Trophoblast cell (in vitro differentiated cells and primary cell): ENCODE results near the gene STARD4.

Experiments used
- DNase-seq, 2 donors: peaks; one replicate each; pipeline ENCODE4 v3.0.0-alpha.2; 2016
- H2AFZ ChIP-seq: 2 replicates; pipeline ENCODE4 v1.6.1; 2013; ENCODE audit warnings: low read length, moderate library complexity, mild to moderate bottlenecking; ENCODE audit not compliant: insufficient read depth, poor library complexity
- H2AK5ac ChIP-seq: 2 replicates; pipeline ENCODE4 v1.6.1; 2013; ENCODE audit warnings: mild to moderate bottlenecking, low read length
- H2BK120ac ChIP-seq: 2 replicates; pipeline ENCODE4 v1.6.1; 2013; ENCODE audit warnings: low read length, mild to moderate bottlenecking, moderate library complexity; ENCODE audit not compliant: insufficient read depth, poor library complexity
- H2BK12ac ChIP-seq: 2 replicates; pipeline ENCODE4 v1.6.1; 2013; ENCODE audit warnings: mild to moderate bottlenecking, low read length, moderate library complexity
- H2BK5ac ChIP-seq: 2 replicates; pipeline ENCODE4 v1.6.1; 2013; ENCODE audit warnings: low read length, low read depth, moderate library complexity, mild to moderate bottlenecking; ENCODE audit not compliant: poor library complexity
- H3K14ac ChIP-seq: 2 replicates; pipeline ENCODE4 v1.6.1; 2013; ENCODE audit warnings: mild to moderate bottlenecking, low read length
- H3K18ac ChIP-seq: 2 replicates; pipeline ENCODE4 v1.6.1; 2013; ENCODE audit warnings: mild to moderate bottlenecking, low read length
- H3K23ac ChIP-seq: 2 replicates; pipeline ENCODE4 v1.6.1; 2013; ENCODE audit warnings: low read length
- H3K27ac ChIP-seq: 2 replicates; pipeline ENCODE4 v1.5.1; 2013; ENCODE audit warnings: low read depth, mild to moderate bottlenecking, inconsistent platforms, low read length, moderate library complexity
- H3K27me3 ChIP-seq: 2 replicates; pipeline ENCODE4 v1.6.1; 2013; ENCODE audit warnings: inconsistent platforms, mild to moderate bottlenecking, low read length, moderate library complexity; ENCODE audit not compliant: insufficient read depth
- H3K36me3 ChIP-seq, 2 experiments: 1 replicate in 1 of 2; 2 replicates in 1 of 2; pipeline ENCODE4 v1.6.1; 2013; ENCODE audit warnings: low read length in 2 of 2, mild to moderate bottlenecking in 2 of 2, moderate library complexity in 1 of 2; ENCODE audit not compliant: insufficient read depth in 2 of 2, control insufficient read depth in 1 of 2
- H3K4ac ChIP-seq: 2 replicates; pipeline ENCODE4 v1.6.1; 2013; ENCODE audit warnings: low read depth, mild to moderate bottlenecking, low read length, moderate library complexity
- H3K4me1 ChIP-seq, 2 experiments: 1 replicate in 1 of 2; 2 replicates in 1 of 2; pipeline ENCODE4 v1.6.1; 2013; ENCODE audit warnings: low read length in 2 of 2, mild to moderate bottlenecking in 2 of 2, moderate library complexity in 1 of 2; ENCODE audit not compliant: insufficient read depth in 2 of 2, control insufficient read depth in 1 of 2
- H3K4me2 ChIP-seq: 2 replicates; pipeline ENCODE4 v1.6.1; 2013; ENCODE audit warnings: inconsistent platforms, mild to moderate bottlenecking, low read length, moderate library complexity
- H3K4me3 ChIP-seq: 2 replicates; pipeline ENCODE4 v1.5.1; 2013; ENCODE audit warnings: mild to moderate bottlenecking, low read depth, low read length, inconsistent platforms
- H3K79me1 ChIP-seq: one replicate; pipeline ENCODE4 v1.6.1; 2013; ENCODE audit warnings: low read length
- H3K79me2 ChIP-seq: 2 replicates; pipeline ENCODE4 v1.6.1; 2013; ENCODE audit warnings: low read length, mild to moderate bottlenecking; ENCODE audit not compliant: control insufficient read depth, insufficient read depth, poor library complexity
- H3K9ac ChIP-seq: 2 replicates; pipeline ENCODE4 v1.6.1; 2013; ENCODE audit warnings: mild to moderate bottlenecking, low read length
- H3K9me3 ChIP-seq: 2 replicates; pipeline ENCODE4 v1.6.1; 2013; ENCODE audit warnings: low read depth, mild to moderate bottlenecking, control low read depth, inconsistent platforms, low read length; ENCODE audit not compliant: insufficient read depth
- H4K12ac ChIP-seq: 2 replicates; pipeline ENCODE4 v1.6.1; 2013; ENCODE audit warnings: low read depth, mild to moderate bottlenecking, low read length, moderate library complexity
- H4K8ac ChIP-seq: 2 replicates; pipeline ENCODE4 v1.6.1; 2013; ENCODE audit warnings: low read depth, mild to moderate bottlenecking, low read length, moderate library complexity
- H4K91ac ChIP-seq: one replicate; pipeline ENCODE4 v1.6.1; 2013; ENCODE audit warnings: low read depth, mild to moderate bottlenecking, low read length, moderate library complexity
- WGBS: extraction: QIAGEN DNeasy Blood & Tissue Kit; methylation state at CpG from one replicate; pipeline ENCODE4 v1.1.7; 2013; ENCODE audit warnings: missing lambda C conversion rate; ENCODE audit not compliant: insufficient read length, insufficient coverage; ENCODE audit errors: extremely low coverage; 5-methylcytosine and 5-hydroxymethylcytosine counted together

Gene STARD4

DNA sequence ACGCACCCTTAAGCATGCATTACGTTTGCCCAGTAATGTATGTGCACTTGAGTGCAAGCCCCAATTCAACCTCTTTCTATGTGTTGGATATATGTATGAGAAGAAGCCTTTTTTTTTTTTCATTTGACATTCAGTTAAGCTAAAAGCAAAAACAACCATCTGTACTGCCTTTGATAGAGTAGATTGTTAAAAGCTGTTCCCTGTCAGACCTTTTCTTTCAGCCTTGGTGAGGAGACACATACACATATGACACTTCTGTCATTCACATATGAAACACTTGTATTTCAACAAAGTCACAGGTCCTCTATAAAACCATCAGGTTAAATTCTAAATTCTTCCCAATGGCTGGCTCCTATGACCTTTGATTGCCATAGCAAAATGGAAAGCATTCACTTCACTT, 40.2 kb upstream of the STARD4 start:
- Histone ChIP-seq H2BK5ac (no peak overlapping the region), H2BK120ac (no peak overlapping the region), H3K4ac (no peak overlapping the region), H3K4me2 (no peak overlapping the region), H3K23ac (no peak overlapping the region), H3K4me1 (peaks cover 2 to 4% of the 10 kb centered on the region in 2 experiments), H4K8ac (no peak overlapping the region), H3K18ac (no peak overlapping the region), H2AFZ (no peak overlapping the region), H3K9ac (no peak overlapping the region), H3K27me3 (no peaks in the 10 kb centered on the region), H3K9me3 (no peaks in the 10 kb centered on the region), H2BK12ac (no peak overlapping the region), H2AK5ac (no peak overlapping the region), H3K79me1 (no peaks in the 10 kb centered on the region), H3K79me2 (no peaks in the 10 kb centered on the region), H3K14ac (no peak overlapping the region), H4K91ac (no peak overlapping the region), H4K12ac (no peak overlapping the region), H3K27ac (no peak overlapping the region), H3K4me3 (no peak overlapping the region), H3K36me3 (no peaks in the 10 kb centered on the region)
- no peak for DNase-seq
- WGBS, result no CpG with 5 or more reads among the region's 2 CpGs

DNA sequence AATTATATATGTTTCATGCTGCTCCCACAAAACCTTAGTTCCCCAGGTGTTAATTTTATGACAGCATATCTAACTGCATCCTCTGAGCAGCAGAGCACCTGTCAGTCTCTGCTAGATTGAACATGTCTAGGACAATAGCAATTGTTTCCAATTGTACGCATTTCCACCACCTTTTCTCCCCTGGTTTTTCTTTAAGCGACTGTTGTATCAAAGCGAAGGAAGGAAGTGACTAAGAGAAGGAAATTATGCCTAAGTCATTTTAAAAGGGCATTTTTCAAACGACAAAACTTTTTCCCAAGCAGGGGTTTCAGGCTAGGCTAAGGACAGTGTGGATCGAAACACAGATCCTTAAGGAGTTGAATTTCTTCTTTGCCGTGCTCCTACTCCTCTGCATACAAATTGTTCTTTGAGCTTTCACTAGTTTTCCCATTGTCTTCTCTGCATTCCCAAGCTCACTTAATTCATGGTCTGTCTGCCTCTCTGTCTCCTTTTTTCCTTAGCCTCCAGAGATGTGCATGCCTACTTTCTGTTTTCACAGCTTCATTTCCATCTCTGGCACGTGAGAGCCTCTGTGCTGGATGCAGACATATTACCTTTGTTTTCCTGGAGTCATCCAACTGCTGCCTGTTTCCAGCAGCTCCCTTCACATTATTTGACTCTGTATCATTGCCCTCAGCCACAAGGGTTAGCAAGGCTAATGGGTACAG, 39.4 kb upstream of the STARD4 start:
- Histone ChIP-seq H3K18ac (no peak overlapping the region), H3K79me2 (no peaks in the 10 kb centered on the region), H3K9me3 (no peaks in the 10 kb centered on the region), H3K4me2 (no peak overlapping the region), H2BK12ac (no peak overlapping the region), H4K91ac (no peak overlapping the region), H2AFZ (no peak overlapping the region), H2AK5ac (no peak overlapping the region), H3K4me1 (peaks cover 2 to 4% of the 10 kb centered on the region in 2 experiments), H3K27ac (no peak overlapping the region), H3K4me3 (no peak overlapping the region), H4K12ac (no peak overlapping the region), H3K36me3 (no peaks in the 10 kb centered on the region), H2BK5ac (no peak overlapping the region), H3K9ac (no peak overlapping the region), H3K4ac (no peak overlapping the region), H4K8ac (no peak overlapping the region), H2BK120ac (no peak overlapping the region), H3K23ac (no peak overlapping the region), H3K14ac (no peak overlapping the region), H3K27me3 (no peaks in the 10 kb centered on the region), H3K79me1 (no peaks in the 10 kb centered on the region)
- no peak for DNase-seq
- no CpG with 5 or more reads among the region's 7 CpGs for WGBS

DNA sequence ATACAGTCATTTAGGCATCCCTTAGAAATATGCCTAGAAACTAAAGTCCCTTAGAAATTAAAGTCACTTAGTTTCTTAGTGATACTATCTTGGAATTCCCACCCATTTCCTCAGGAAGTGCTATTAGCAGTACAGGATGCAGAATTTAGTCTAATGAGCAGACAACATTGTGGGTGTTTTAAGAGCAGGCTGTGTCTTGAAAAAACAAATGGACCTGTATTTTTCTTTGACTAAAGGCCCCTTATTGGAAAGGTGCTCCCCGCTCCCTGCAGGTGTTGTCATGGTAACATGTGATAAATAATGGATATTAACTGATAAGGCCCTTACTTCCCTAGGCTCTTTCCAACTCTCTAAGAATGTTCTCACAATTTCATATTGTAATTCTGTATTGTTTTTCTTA, 38.8 kb upstream of the STARD4 start:
- no peak overlapping the region for H3K4me3 ChIP-seq
- H3K23ac ChIP-seq, result no peak overlapping the region
- H3K9ac ChIP-seq, result no peak overlapping the region
- no peak overlapping the region for H3K4me2 ChIP-seq
- H2BK12ac ChIP-seq, result no peak overlapping the region
- H4K91ac ChIP-seq, result no peak overlapping the region
- no peaks in the 10 kb centered on the region for H3K27me3 ChIP-seq
- no peak overlapping the region for H2BK5ac ChIP-seq
- WGBS, result no CpG with 5 or more reads among the region's 1 CpG
- no peak overlapping the region for H2BK120ac ChIP-seq
- no peak overlapping the region for H2AFZ ChIP-seq
- no peak overlapping the region for H3K4ac ChIP-seq
- no peak overlapping the region for H4K8ac ChIP-seq
- no peaks in the 10 kb centered on the region for H3K79me1 ChIP-seq
- no peaks in the 10 kb centered on the region for H3K79me2 ChIP-seq
- no peak overlapping the region for H3K18ac ChIP-seq
- H2AK5ac ChIP-seq, result no peak overlapping the region
- peaks cover 2 to 4% of the 10 kb centered on the region in 2 experiments for H3K4me1 ChIP-seq
- H4K12ac ChIP-seq, result no peak overlapping the region
- no peak overlapping the region for H3K27ac ChIP-seq
- H3K14ac ChIP-seq, result no peak overlapping the region
- no peak for DNase-seq
- H3K9me3 ChIP-seq, result no peaks in the 10 kb centered on the region
- H3K36me3 ChIP-seq, result no peaks in the 10 kb centered on the region

DNA sequence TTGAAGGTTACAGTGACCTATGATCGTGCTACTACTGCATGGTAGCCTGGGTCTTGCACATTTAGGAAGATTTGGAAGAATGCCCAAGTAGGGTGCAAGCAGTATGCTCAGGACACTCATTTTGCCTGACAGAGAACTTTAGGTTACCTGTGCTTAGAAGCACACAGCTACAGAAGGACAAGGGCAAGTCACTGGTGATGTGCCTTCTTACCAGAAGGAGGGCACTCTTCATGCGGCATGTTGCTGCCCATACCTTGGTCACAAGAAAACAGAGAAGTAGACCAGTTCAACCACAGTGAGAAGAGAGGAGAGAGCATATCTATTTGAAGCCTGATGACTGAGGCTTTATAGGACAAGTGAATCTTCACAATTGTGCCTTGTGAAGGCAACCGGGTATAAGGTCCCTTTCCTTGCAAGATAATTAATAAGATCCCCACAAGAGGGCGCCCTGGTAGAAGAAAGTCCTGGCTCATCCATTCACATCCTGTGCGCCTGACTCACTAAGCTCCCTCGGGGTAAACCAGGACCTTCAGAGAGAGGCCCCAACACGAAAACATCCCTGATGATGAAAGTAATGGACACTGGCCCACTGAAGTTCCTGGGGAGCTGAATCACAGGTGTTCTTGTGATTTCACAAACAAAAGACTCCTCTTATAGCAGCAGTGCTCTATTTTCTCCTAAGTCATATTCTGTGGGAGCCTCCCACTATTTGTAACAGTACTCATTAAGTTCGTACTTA, 38.1 kb upstream of the STARD4 start:
- no peak overlapping the region for H3K27ac ChIP-seq
- no peak overlapping the region for H2AK5ac ChIP-seq
- no peak overlapping the region for H2BK5ac ChIP-seq
- H3K79me1 ChIP-seq, result no peaks in the 10 kb centered on the region
- no peak overlapping the region for H4K8ac ChIP-seq
- H4K91ac ChIP-seq, result no peak overlapping the region
- no peak overlapping the region for H2BK12ac ChIP-seq
- H3K14ac ChIP-seq, result no peak overlapping the region
- H3K36me3 ChIP-seq, result no peaks in the 10 kb centered on the region
- H3K18ac ChIP-seq, result no peak overlapping the region
- H3K4me1 ChIP-seq, result peaks cover 2 to 4% of the 10 kb centered on the region in 2 experiments
- H3K4ac ChIP-seq, result no peak overlapping the region
- no peaks in the 10 kb centered on the region for H3K9me3 ChIP-seq
- no peak overlapping the region for H2AFZ ChIP-seq
- H3K23ac ChIP-seq, result no peak overlapping the region
- peak; percentile 77 to 97 for DNase-seq
- no peaks in the 10 kb centered on the region for H3K79me2 ChIP-seq
- H3K4me3 ChIP-seq, result no peak overlapping the region
- no peak overlapping the region for H3K4me2 ChIP-seq
- H3K27me3 ChIP-seq, result no peaks in the 10 kb centered on the region
- H2BK120ac ChIP-seq, result no peak overlapping the region
- WGBS, result no CpG with 5 or more reads among the region's 8 CpGs
- no peak overlapping the region for H3K9ac ChIP-seq
- no peak overlapping the region for H4K12ac ChIP-seq
